GM19438 (cell line): ENCODE results near the gene ODC1.

Experiments
- ATAC-seq: cut with Tn5 transposase; IDR thresholded peaks from one replicate; pipeline ENCODE4 v1.9.1; 2021; ENCODE audit warnings: low read depth; ENCODE audit not compliant: unreplicated experiment

The ODC1 gene

GRCh38 chr2:10480359-10480949 is 32.3 kb upstream of the ODC1 start:
- no peak for ATAC-seq

GRCh38 chr2:10478916-10479315 is 30.8 kb upstream of the ODC1 start:
- no peak for ATAC-seq

- no peak for ATAC-seq
Measured at GRCh38 chr2:10478298-10478625, 30.1 kb upstream of the ODC1 start.

GRCh38 chr2:10477443-10478297 is 29.5 kb upstream of the ODC1 start:
- no peak for ATAC-seq

- ATAC-seq = no peak
Measured at GRCh38 chr2:10476723-10477442, 28.8 kb upstream of the ODC1 start.

GRCh38 chr2:10475811-10476660 is 27.9 kb upstream of the ODC1 start:
- no peak for ATAC-seq

- no peak for ATAC-seq
Measured at GRCh38 chr2:10475221-10475722, 27.1 kb upstream of the ODC1 start.

GRCh38 chr2:10473121-10473756 is 25.1 kb upstream of the ODC1 start:
- ATAC-seq = no peak

- no peak for ATAC-seq
Measured at GRCh38 chr2:10471955-10472354, 23.8 kb upstream of the ODC1 start.

GRCh38 chr2:10471046-10471571 is 23.0 kb upstream of the ODC1 start:
- no peak for ATAC-seq

GRCh38 chr2:10469955-10470608 is 22.0 kb upstream of the ODC1 start:
- no peak for ATAC-seq

- no peak for ATAC-seq
Measured at GRCh38 chr2:10469301-10469700, 21.2 kb upstream of the ODC1 start.

- ATAC-seq = no peak
Measured at GRCh38 chr2:10467401-10467800, 19.3 kb upstream of the ODC1 start.

GRCh38 chr2:10466801-10467200 is 18.7 kb upstream of the ODC1 start:
- no peak for ATAC-seq

GRCh38 chr2:10465910-10466309 is 17.8 kb upstream of the ODC1 start:
- no peak for ATAC-seq

GRCh38 chr2:10462178-10463083 is 14.3 kb upstream of the ODC1 start:
- no peak for ATAC-seq

GRCh38 chr2:10460366-10460796 is 12.3 kb upstream of the ODC1 start:
- ATAC-seq = no peak

- ATAC-seq = no peak
Measured at GRCh38 chr2:10457846-10458598, 9.9 kb upstream of the ODC1 start.
